ENCODE measurements around the gene IQCN.

GRCh38 chr19:18264137-18264854, 10.0 kb downstream of the IQCN start:
- TF ChIP-seq CTCF (IDR thresholded peaks at IDR 0.05) (no peak), EZH2 (IDR thresholded peaks at IDR 0.05; ENCODE audit: borderline replicate concordance, insufficient read depth, low read depth, low read length, poor library complexity, severe bottlenecking) (no peak)
